ENCODE data around the gene PROM1.

PROM1 gene

GRCh38 chr4:16083241-16084191 is at the start of gene PROM1:
Gene PROM1, minus strand, starts transcription at chr4:16084023. Its CDS starts 8,117 bp downstream, at chr4:16075906.
- peak; percentile 81 for DNase-seq (ENCODE audit: low spot score)

- no peak for DNase-seq (ENCODE audit: low spot score)
Measured at GRCh38 chr4:16133406-16133805, 49.6 kb upstream of the PROM1 start.

- DNase-seq (ENCODE audit: low spot score): no peak
Measured at GRCh38 chr4:16131293-16131692, 47.5 kb upstream of the PROM1 start.

GRCh38 chr4:16129336-16129735 is 45.5 kb upstream of the PROM1 start:
- DNase-seq (ENCODE audit: low spot score): no peak

- no peak for DNase-seq (ENCODE audit: low spot score)
Measured at GRCh38 chr4:16126714-16127113, 42.9 kb upstream of the PROM1 start.

GRCh38 chr4:16125571-16126445 is 42.0 kb upstream of the PROM1 start:
- no peak for DNase-seq (ENCODE audit: low spot score)

- DNase-seq (ENCODE audit: low spot score): no peak
Measured at GRCh38 chr4:16124232-16124631, 40.4 kb upstream of the PROM1 start.

- DNase-seq (ENCODE audit: low spot score): peak; percentile 79
Measured at GRCh38 chr4:16123356-16124084, 39.7 kb upstream of the PROM1 start.

- no peak for DNase-seq (ENCODE audit: low spot score)
Measured at GRCh38 chr4:16122784-16123183, 39.0 kb upstream of the PROM1 start.

GRCh38 chr4:16122308-16122711 is 38.5 kb upstream of the PROM1 start:
- no peak for DNase-seq (ENCODE audit: low spot score)

- DNase-seq (ENCODE audit: low spot score): peak; percentile 4
Measured at GRCh38 chr4:16120720-16121119, 36.9 kb upstream of the PROM1 start.

GRCh38 chr4:16119981-16120380 is 36.2 kb upstream of the PROM1 start:
- DNase-seq (ENCODE audit: low spot score): no peak

- peak; percentile 1 for DNase-seq (ENCODE audit: low spot score)
Measured at GRCh38 chr4:16118090-16118489, 34.3 kb upstream of the PROM1 start.

GRCh38 chr4:16117164-16117563 is 33.3 kb upstream of the PROM1 start:
- DNase-seq (ENCODE audit: low spot score): peak; percentile 3

GRCh38 chr4:16116493-16116990 is 32.7 kb upstream of the PROM1 start:
- DNase-seq (ENCODE audit: low spot score): peak; percentile 9

GRCh38 chr4:16116019-16116418 is 32.2 kb upstream of the PROM1 start:
- DNase-seq (ENCODE audit: low spot score): no peak

- DNase-seq (ENCODE audit: low spot score): no peak
Measured at GRCh38 chr4:16114546-16114945, 30.7 kb upstream of the PROM1 start.

- DNase-seq (ENCODE audit: low spot score): no peak
Measured at GRCh38 chr4:16113741-16114140, 29.9 kb upstream of the PROM1 start.

- no peak for DNase-seq (ENCODE audit: low spot score)
Measured at GRCh38 chr4:16111533-16111932, 27.7 kb upstream of the PROM1 start.

GRCh38 chr4:16110661-16111290 is 27.0 kb upstream of the PROM1 start:
- peak; percentile 81 for DNase-seq (ENCODE audit: low spot score)

GRCh38 chr4:16110199-16110598 is 26.4 kb upstream of the PROM1 start:
- DNase-seq (ENCODE audit: low spot score): no peak
